CD4-positive, alpha-beta T cell (primary cell): ENCODE data around the gene LIPG. TPM values are rescaled to one million over a fixed set of nuclear protein-coding genes. Genes with fewer than 3 reads are reported as not detected.
A peak's percentile ranks its signal among the peaks of the same experiment; 100 is the strongest.
"Not testable (repeated sequence)": the region's sequence is repeated elsewhere in the genome, so short reads cannot be mapped to it uniquely, and the experiment has no call there.

ENCODE experiments used
- ATAC-seq: fragments of 200-7000 bp; cut with Tn5 transposase; one replicate; pipeline ENCODE4 v1.10.0; 2022; ENCODE audit warnings: mild to moderate bottlenecking; ENCODE audit not compliant: poor library complexity
- CTCF ChIA-PET: fragments of 350-600 bp; sonication (Branson Sonifier 250); formaldehyde crosslinking; loops from one replicate; lab custom pipeline; 2021; ENCODE audit warnings: antibody characterized with exemption, inconsistent platforms; lab: Charles Lee
- POLR2A ChIA-PET: fragments of 350-600 bp; sonication (Branson Sonifier 250); formaldehyde crosslinking; loops from one replicate; lab custom pipeline; 2021; ENCODE audit warnings: antibody characterized with exemption, inconsistent platforms; lab: Charles Lee
- DNase-seq, 14 experiments: peaks; one replicate each; pipeline ENCODE4 v3.0.0-alpha.2; 2013 to 2020; ENCODE audit warnings: mixed read lengths in 2 of 14
- H3K27ac ChIP-seq, 2 donors: one replicate each; pipeline versions ENCODE4 v1.5.1 to v1.7.0; 2013; ENCODE audit warnings: low read length in 2 of 2, low read depth in 1 of 2, mild to moderate bottlenecking in 1 of 2
- H3K27me3 ChIP-seq, 2 experiments: 1 replicate in 1 of 2; 2 replicates in 1 of 2; pipeline versions ENCODE4 v1.6.1 to v1.7.0; 2013; ENCODE audit warnings: low read length in 2 of 2, control low read depth in 1 of 2, mild to moderate bottlenecking in 1 of 2, moderate library complexity in 1 of 2; ENCODE audit not compliant: insufficient read depth in 2 of 2, control insufficient read depth in 1 of 2
- H3K36me3 ChIP-seq: one replicate; pipeline ENCODE4 v1.6.1; 2013; ENCODE audit warnings: low read length, control low read depth; ENCODE audit not compliant: insufficient read depth
- H3K4me1 ChIP-seq: one replicate; pipeline ENCODE4 v1.6.1; 2013; ENCODE audit warnings: low read length, control low read depth; ENCODE audit not compliant: insufficient read depth
- H3K4me3 ChIP-seq: one replicate; pipeline ENCODE4 v1.5.1; 2013; ENCODE audit warnings: mild to moderate bottlenecking, low read length, moderate library complexity
- H3K9me3 ChIP-seq, 2 experiments: 1 replicate in 1 of 2; 2 replicates in 1 of 2; pipeline versions ENCODE4 v1.6.1 to v1.7.0; 2013; ENCODE audit warnings: low read length in 2 of 2, mild to moderate bottlenecking in 2 of 2, control low read depth in 1 of 2, moderate library complexity in 1 of 2; ENCODE audit not compliant: control insufficient read depth in 1 of 2, insufficient read depth in 1 of 2
- H3K27ac Mint-ChIP-seq: one replicate; pipeline ENCODE4 v1.8.0; 2020; ENCODE audit warnings: mixed read lengths
- H3K27me3 Mint-ChIP-seq: one replicate; pipeline ENCODE4 v1.8.0; 2021; ENCODE audit warnings: mixed read lengths
- H3K36me3 Mint-ChIP-seq: one replicate; pipeline ENCODE4 v1.8.0; 2021; ENCODE audit warnings: low read depth, mixed read lengths
- H3K4me1 Mint-ChIP-seq: one replicate; pipeline ENCODE4 v1.8.0; 2021; ENCODE audit warnings: low read depth, mixed read lengths
- H3K4me3 Mint-ChIP-seq: one replicate; pipeline ENCODE4 v1.8.0; 2020; ENCODE audit warnings: mild to moderate bottlenecking, mixed read lengths
- H3K9me3 Mint-ChIP-seq: one replicate; pipeline ENCODE4 v1.8.0; 2020; ENCODE audit warnings: mixed read lengths
- CTCF ChIP-seq: fragments of 200-600 bp; IDR thresholded peaks from one replicate; pipeline ENCODE4 v1.8.0; 2022; ENCODE audit warnings: antibody characterized with exemption, mild to moderate bottlenecking
- intact Hi-C, 2 experiments: fragments of 100-400 bp; cut with DNase I in 1 of 2; cut with micrococcal nuclease in 1 of 2; formaldehyde crosslinking; loops; one replicate each; pipeline versions ENCODE4 v1.15.1 to v1.9.0; 2023 to 2025; cut with DNase I, micrococcal nuclease
- polyA plus RNA-seq, 2 donors: library from polyadenylated mRNA; unstranded; fragments of 120-200 nt; gene quantifications; one replicate each; pipeline ENCODE4 v1.2.1, GENCODE V29; 2013
- total RNA-seq, 174 experiments: library from RNA in 2 of 174; stranded (reverse) in 2 of 174; gene quantifications; one replicate each; pipeline ENCODE4 v1.2.3 and lab custom pipeline; 2021 to 2026

The LIPG gene
- total RNA-seq = not detected
- not detected for polyA plus RNA-seq (2013, experiment 1 of 2)
- 0.18 TPM for polyA plus RNA-seq (2013, experiment 2 of 2)
- total RNA-seq (lab: John Stamatoyannopoulos, UW) = 0 to 3.6 (median 0.07) reads per million in 172 experiments

GRCh38 chr18:49561289-49562193, at the start of gene LIPG:
TSS of gene LIPG (plus strand) at chr18:49562057. CDS start at chr18:49562309, 252 bp downstream.
- Mint-ChIP-seq H3K27me3 (peaks cover 79% of the 10 kb centered on the region), H3K36me3 (no peaks in the 10 kb centered on the region), H3K4me3 (peak within 1 kb of the TSS; percentile 79), H3K9me3 (no peaks in the 10 kb centered on the region), H3K27ac (no peak within 1 kb of the TSS), H3K4me1 (peaks cover 31% of the 10 kb centered on the region)
- ChIA-PET POLR2A (interaction anchor here (1.5 kb wide), 1 partner anchor 75 kb away, joined by 3 read pairs; the partner anchor contains the start of gene C18orf32), CTCF (no interaction called here)
- Histone ChIP-seq H3K4me1 (peaks cover 25% of the 10 kb centered on the region), H3K27me3 (peaks cover 54 to 70% of the 10 kb centered on the region in 2 experiments), H3K4me3 (peak within 1 kb of the TSS; percentile 41), H3K27ac (no peak within 1 kb of the TSS), H3K9me3 (peaks cover 0 to 18% of the 10 kb centered on the region in 2 experiments), H3K36me3 (no peaks in the 10 kb centered on the region)
- DNase-seq = peak in 7 of 14 experiments; percentile 1 to 64 (median 8)
- intact Hi-C loops = loop anchor here in 1 of 2 experiments (10.0 kb wide), 1 partner anchor 203 kb away; no protein-coding TSS in a partner anchor
- no peak for TF ChIP-seq CTCF
- ATAC-seq = peak; percentile 73

DNA sequence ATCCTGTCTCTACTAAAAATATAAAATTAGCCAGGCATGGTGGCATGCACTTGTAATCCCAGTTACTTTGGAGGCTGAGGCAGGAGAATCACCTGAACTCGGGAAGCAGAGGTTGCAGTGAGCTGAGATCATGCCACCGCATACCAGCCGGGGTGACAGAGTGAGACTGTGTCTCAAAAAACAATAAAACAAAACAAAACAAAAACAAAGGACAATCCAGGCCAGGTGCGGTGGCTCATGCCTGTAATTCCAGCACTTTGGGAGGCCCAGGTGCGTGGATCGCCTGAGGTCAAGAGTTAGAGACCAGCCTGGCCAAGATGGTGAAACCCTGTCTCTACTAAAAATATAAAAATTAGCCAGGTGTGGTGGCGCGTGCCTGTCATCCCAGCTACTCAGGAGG, 49.0 kb upstream of the LIPG start:
- H3K4me1 ChIP-seq, H3K27ac Mint-ChIP-seq, CTCF ChIA-PET, H3K4me3 Mint-ChIP-seq, DNase-seq, H3K36me3 Mint-ChIP-seq, H3K9me3 Mint-ChIP-seq, H3K27me3 ChIP-seq, H3K27ac ChIP-seq, H3K4me3 ChIP-seq, H3K36me3 ChIP-seq, H3K9me3 ChIP-seq, ATAC-seq, H3K4me1 Mint-ChIP-seq, POLR2A ChIA-PET: not testable (repeated sequence)
- intact Hi-C loops = loop anchor here in 1 of 2 experiments (5.0 to 10.0 kb wide), 3 partner anchors 254 to 838 kb away; no protein-coding TSS in a partner anchor
- H3K27me3 Mint-ChIP-seq = peaks cover 13% of the 10 kb centered on the region

GRCh38 chr18:49514577-49514976, 47.3 kb upstream of the LIPG start:
- TF ChIP-seq CTCF = no peak
- ChIA-PET POLR2A (no interaction called here), CTCF (no interaction called here)
- intact Hi-C loops = loop anchor here in 1 of 2 experiments (2.0 to 10.0 kb wide), 4 partner anchors 253 to 850 kb away; no protein-coding TSS in a partner anchor
- no peaks in the 10 kb centered on the region for H3K9me3 ChIP-seq
- H3K27me3 ChIP-seq = no peaks in the 10 kb centered on the region
- peaks cover 3% of the 10 kb centered on the region for H3K4me1 ChIP-seq
- no peaks in the 10 kb centered on the region for H3K36me3 ChIP-seq
- Mint-ChIP-seq H3K27ac (no peak overlapping the region), H3K27me3 (peaks cover 6% of the 10 kb centered on the region), H3K4me3 (no peak overlapping the region), H3K9me3 (no peaks in the 10 kb centered on the region), H3K36me3 (no peaks in the 10 kb centered on the region), H3K4me1 (no peaks in the 10 kb centered on the region)
- DNase-seq (no peak), ATAC-seq (no peak)
- H3K4me3 ChIP-seq = no peak overlapping the region
- no peak overlapping the region for H3K27ac ChIP-seq

- H3K36me3 Mint-ChIP-seq, DNase-seq, H3K4me3 ChIP-seq, H3K4me1 ChIP-seq, H3K9me3 Mint-ChIP-seq, H3K27ac ChIP-seq, ATAC-seq, H3K27me3 Mint-ChIP-seq, CTCF ChIA-PET, POLR2A ChIA-PET, H3K4me3 Mint-ChIP-seq, H3K36me3 ChIP-seq, H3K9me3 ChIP-seq, H3K4me1 Mint-ChIP-seq, H3K27me3 ChIP-seq, H3K27ac Mint-ChIP-seq: not testable (repeated sequence)
- intact Hi-C loops = loop anchor here in 1 of 2 experiments (2.0 to 10.0 kb wide), 2 partner anchors 840 to 850 kb away; no protein-coding TSS in a partner anchor
Measured at GRCh38 chr18:49515003-49515402, 46.9 kb upstream of the LIPG start.
